ENCODE data around the gene NRP1. TPM values are rescaled to one million over a fixed set of nuclear protein-coding genes. Genes with fewer than 3 reads are reported as not detected.

Gene NRP1
- total and polyA plus RNA-seq, 2 donors (not counting 3 experiments of a cell fraction or from before 2014, with no cell fraction given): 122 to 306 TPM

DNA sequence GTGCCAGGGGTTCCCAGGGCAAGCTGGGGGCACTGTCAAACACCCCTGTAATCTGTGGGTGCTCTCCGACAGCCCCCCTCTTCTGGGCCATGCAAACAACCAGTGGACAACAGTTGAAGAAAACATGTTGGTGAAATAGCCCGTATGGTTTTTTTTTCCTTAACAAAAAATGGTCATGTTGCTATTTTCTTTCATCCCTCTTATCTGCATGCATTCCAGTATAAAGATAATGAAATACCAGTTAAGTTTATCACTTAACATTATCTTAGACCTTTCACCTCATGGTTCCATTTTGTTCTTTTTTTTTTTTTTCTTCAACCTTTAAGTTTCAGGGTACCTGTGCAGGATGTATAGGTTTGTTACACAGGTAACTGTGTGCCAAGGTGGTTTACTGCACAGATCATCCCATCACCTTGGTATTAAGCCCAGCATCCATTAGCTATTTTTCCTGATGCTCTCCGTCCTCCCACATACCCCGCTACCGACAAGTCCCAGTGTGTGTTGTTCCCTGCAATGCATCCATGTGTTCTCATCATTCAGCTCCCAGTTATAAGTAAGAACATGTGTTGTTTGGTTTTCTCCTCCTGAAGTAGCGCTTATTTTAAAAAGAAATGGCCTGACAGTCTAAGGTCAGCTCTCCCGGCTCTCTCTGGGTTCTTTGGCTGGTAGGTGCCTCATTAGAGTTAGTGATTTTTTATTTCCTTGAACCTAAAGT, 110.1 kb downstream of the NRP1 start:
- peaks cover 25% of the 10 kb centered on the region for H3K4me1 ChIP-seq (ENCODE audit: control insufficient read depth, extremely low read depth, insufficient read depth, low read length)
- no peak overlapping the region for H3K27ac ChIP-seq (ENCODE audit: insufficient read depth, low read depth, low read length)
- DNase-seq (ENCODE audit: low read depth, low spot score): no peak
- CTCF ChIA-PET: no interaction called here
- POLR2A ChIA-PET: no interaction called here
- BruUV-seq (replicated peaks): no TSS peak
- no peaks in the 10 kb centered on the region for H3K9me1 ChIP-seq (replicated peaks; ENCODE audit: control insufficient read depth, extremely low read depth, insufficient read depth, low read length)
- H3K4me3 ChIP-seq (replicated peaks in 1 of 3; ENCODE audit: insufficient read depth in 1 of 3, low read depth in 1 of 3, low read length in 3 of 3): no peak overlapping the region
- no peaks in the 10 kb centered on the region for H3K27me3 ChIP-seq (ENCODE audit: control insufficient read depth in 2 of 2, insufficient read depth in 2 of 2, low read length in 2 of 2)
- peaks cover 20% of the 10 kb centered on the region for H3K79me2 ChIP-seq (ENCODE audit: control insufficient read depth, insufficient read depth, low read length)
- no peak overlapping the region for H2AFZ ChIP-seq (ENCODE audit: low read depth, low read length)
- no peak overlapping the region for H3K9ac ChIP-seq (replicated peaks; ENCODE audit: extremely low read depth, insufficient read depth, low read length)
- intact Hi-C loops (cut with micrococcal nuclease) (no loop called here), dilution Hi-C loops (cut with MboI; ENCODE audit: extremely low pct_ligation_motif_present, low sequenced_read_pairs) (no loop called here)
- no peak overlapping the region for H3K4me2 ChIP-seq (ENCODE audit: insufficient read depth, low read length)
- peaks cover 28 to 53% of the 10 kb centered on the region in 2 experiments for H3K36me3 ChIP-seq (ENCODE audit: control insufficient read depth in 2 of 2, extremely low read depth in 1 of 2, insufficient read depth in 2 of 2, low read length in 2 of 2)
- no peaks in the 10 kb centered on the region for H3K9me3 ChIP-seq (replicated peaks; ENCODE audit: control insufficient read depth, insufficient read depth, low read length)
- no peaks in the 10 kb centered on the region for H4K20me1 ChIP-seq (replicated peaks; ENCODE audit: control insufficient read depth, extremely low read depth, insufficient read depth, low read length)
- TF ChIP-seq, protein P1, sequence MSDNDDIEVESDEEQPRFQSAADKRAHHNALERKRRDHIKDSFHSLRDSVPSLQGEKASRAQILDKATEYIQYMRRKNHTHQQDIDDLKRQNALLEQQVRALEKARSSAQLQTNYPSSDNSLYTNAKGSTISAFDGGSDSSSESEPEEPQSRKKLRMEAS (IDR thresholded peaks at IDR 0.05; ENCODE audit: insufficient read depth, insufficient read length): no peak
- TF ChIP-seq POLR2AphosphoS5 (IDR thresholded peaks at IDR 0.05; ENCODE audit: insufficient read depth, low read depth, low read length) (no peak), JUN (IDR thresholded peaks at IDR 0.05; ENCODE audit: borderline replicate concordance, insufficient read depth, insufficient read length, low read depth) (no peak), MYC (IDR thresholded peaks at IDR 0.05; ENCODE audit: low read depth, low read length) (no peak)
- TF ChIP-seq, protein P2, sequence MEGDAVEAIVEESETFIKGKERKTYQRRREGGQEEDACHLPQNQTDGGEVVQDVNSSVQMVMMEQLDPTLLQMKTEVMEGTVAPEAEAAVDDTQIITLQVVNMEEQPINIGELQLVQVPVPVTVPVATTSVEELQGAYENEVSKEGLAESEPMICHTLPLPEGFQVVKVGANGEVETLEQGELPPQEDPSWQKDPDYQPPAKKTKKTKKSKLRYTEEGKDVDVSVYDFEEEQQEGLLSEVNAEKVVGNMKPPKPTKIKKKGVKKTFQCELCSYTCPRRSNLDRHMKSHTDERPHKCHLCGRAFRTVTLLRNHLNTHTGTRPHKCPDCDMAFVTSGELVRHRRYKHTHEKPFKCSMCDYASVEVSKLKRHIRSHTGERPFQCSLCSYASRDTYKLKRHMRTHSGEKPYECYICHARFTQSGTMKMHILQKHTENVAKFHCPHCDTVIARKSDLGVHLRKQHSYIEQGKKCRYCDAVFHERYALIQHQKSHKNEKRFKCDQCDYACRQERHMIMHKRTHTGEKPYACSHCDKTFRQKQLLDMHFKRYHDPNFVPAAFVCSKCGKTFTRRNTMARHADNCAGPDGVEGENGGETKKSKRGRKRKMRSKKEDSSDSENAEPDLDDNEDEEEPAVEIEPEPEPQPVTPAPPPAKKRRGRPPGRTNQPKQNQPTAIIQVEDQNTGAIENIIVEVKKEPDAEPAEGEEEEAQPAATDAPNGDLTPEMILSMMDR (IDR thresholded peaks at IDR 0.05; ENCODE audit: extremely low read depth in 1 of 2, insufficient read depth in 1 of 2, low read depth in 1 of 2, low read length in 2 of 2): no peak
- no peak for FAIRE-seq

All from endothelial cell of umbilical vein (primary cell).